PC-9 (cell line): Measurements from ENCODE around the gene PSMC3IP. TPM values are rescaled to one million over a fixed set of nuclear protein-coding genes. Genes with fewer than 3 reads are reported as not detected.
"Not testable (repeated sequence)": the region's sequence is repeated elsewhere in the genome, so short reads cannot be mapped to it uniquely, and the experiment has no call there.

Source experiments
- BruUV-seq: library from RNA; stranded (reverse); fragments of 400-500 nt; replicated peaks from 2 replicates; lab custom pipeline; 2021; lab: Mats Ljungman, UMichigan
- CTCF ChIA-PET: fragments of 300-600 bp; sonication (Branson Sonifier 250); formaldehyde crosslinking; loops from one replicate; lab custom pipeline; 2022; ENCODE audit warnings: antibody characterized with exemption; lab: Charles Lee
- POLR2A ChIA-PET: fragments of 300-600 bp; sonication (Branson Sonifier 250); formaldehyde crosslinking; loops from one replicate; lab custom pipeline; 2022; ENCODE audit warnings: antibody characterized with exemption; ENCODE audit not compliant: unreplicated experiment; lab: Charles Lee
- DNase-seq, 2 experiments: peaks; one replicate each; pipeline versions ENCODE4 v3.0.0 to v3.0.0-alpha.2; 2015 to 2022; ENCODE audit warnings: mixed read lengths in 1 of 2
- H2AFZ ChIP-seq: fragments of 200-600 bp; sonication (generic); 2 replicates; pipeline ENCODE4 v1.8.1; 2017; ENCODE audit warnings: antibody characterized with exemption
- H3F3A ChIP-seq: fragments of 200-600 bp; sonication (generic); 2 replicates; pipeline ENCODE4 v1.8.1; 2017; ENCODE audit warnings: antibody characterized with exemption, mild to moderate bottlenecking, low read depth; ENCODE audit not compliant: insufficient read depth
- H3K27ac ChIP-seq: fragments of 200-600 bp; sonication (generic); 2 replicates; pipeline ENCODE4 v1.6.1; 2016; ENCODE audit warnings: mixed run types
- H3K27me3 ChIP-seq: fragments of 200-600 bp; sonication (generic); 2 replicates; pipeline ENCODE4 v1.6.1; 2016; ENCODE audit warnings: low read depth, mixed run types; ENCODE audit not compliant: insufficient read depth
- H3K36me3 ChIP-seq: fragments of 200-600 bp; sonication (generic); 2 replicates; pipeline ENCODE4 v1.6.1; 2016; ENCODE audit warnings: low read depth, mixed run types
- H3K4me1 ChIP-seq: fragments of 200-600 bp; sonication (generic); replicated peaks from 2 replicates; pipeline ENCODE4 v1.6.1; 2016; ENCODE audit warnings: mixed run types; ENCODE audit not compliant: insufficient read depth
- H3K4me2 ChIP-seq: fragments of 200-600 bp; sonication (generic); 2 replicates; pipeline ENCODE4 v1.6.1; 2017; ENCODE audit warnings: mixed run types
- H3K4me3 ChIP-seq: fragments of 200-600 bp; sonication (generic); 2 replicates; pipeline ENCODE4 v1.6.1; 2016; ENCODE audit warnings: mixed run types
- H3K79me2 ChIP-seq: fragments of 200-600 bp; sonication (generic); 2 replicates; pipeline ENCODE4 v1.6.1; 2017; ENCODE audit warnings: low read depth, mixed run types
- H3K9me2 ChIP-seq: fragments of 200-600 bp; sonication (generic); 2 replicates; pipeline ENCODE4 v1.8.1; 2017; ENCODE audit warnings: mild to moderate bottlenecking; ENCODE audit not compliant: insufficient read depth
- H3K9me3 ChIP-seq: fragments of 200-600 bp; sonication (generic); 2 replicates; pipeline ENCODE4 v1.8.1; 2016; ENCODE audit warnings: low read depth; ENCODE audit not compliant: insufficient read depth
- H4K20me1 ChIP-seq: fragments of 200-600 bp; sonication (generic); 2 replicates; pipeline ENCODE4 v1.8.1; 2017; ENCODE audit not compliant: insufficient read depth
- EZH2 ChIP-seq: fragments of 200-600 bp; sonication (generic); IDR thresholded peaks from 2 replicates; pipeline ENCODE4 v1.8.0; 2017; ENCODE audit warnings: antibody characterized with exemption, low read depth
- intact Hi-C: fragments of 100-400 bp; cut with micrococcal nuclease; formaldehyde crosslinking; loops from one replicate; pipeline ENCODE4 v1.10.0; 2022; ENCODE audit not compliant: unreplicated experiment
- total RNA-seq: library from RNA; stranded (reverse); gene quantifications from 2 replicates; pipeline ENCODE4 v1.2.3, GENCODE V29; 2021
- TF ChIP-seq, protein P1 (sequence below): fragments of 200-600 bp; sonication (generic); conservative IDR thresholded peaks from 2 replicates; pipeline ENCODE4 v1.6.1; 2017; ENCODE audit warnings: mixed run types, antibody characterized with exemption, mild to moderate bottlenecking, moderate library complexity

Gene PSMC3IP
- total RNA-seq, 1 experiment from 2014 or later: 13.4 TPM

DNA sequence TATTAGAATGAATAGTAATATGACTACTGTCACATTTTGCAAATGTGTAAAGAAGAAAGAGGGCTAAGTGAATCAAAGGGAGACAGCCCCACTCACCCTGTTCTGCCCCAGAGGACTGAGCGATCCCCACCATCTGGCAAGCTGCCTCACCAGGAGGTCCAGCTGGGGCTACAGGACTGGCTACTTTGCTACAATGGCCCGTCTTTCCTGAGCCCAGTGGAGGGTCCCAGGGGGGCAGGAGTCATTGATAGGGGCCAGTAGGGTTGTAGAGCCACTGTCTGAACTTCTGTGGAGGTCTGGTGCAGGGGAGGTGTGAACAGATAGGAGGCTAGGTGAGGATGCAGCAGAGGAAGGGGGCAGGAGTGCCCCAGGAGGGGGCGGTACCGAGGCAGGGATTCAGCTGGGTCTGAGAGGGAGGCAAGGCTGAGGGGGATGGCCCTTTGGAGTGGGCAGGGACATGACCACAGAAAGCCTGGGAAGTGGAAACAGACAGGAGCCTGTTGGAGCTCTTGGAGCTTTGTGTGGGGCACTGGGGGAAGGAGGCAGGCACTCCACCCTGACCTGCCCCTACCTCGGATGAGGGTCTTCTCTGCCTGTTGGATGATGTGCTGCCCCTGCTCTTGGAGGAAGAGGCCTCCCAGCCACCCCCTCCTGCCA is 21.4 kb downstream of the PSMC3IP start:
- POLR2A ChIA-PET: interaction anchor here (0.7 kb wide), 1 partner anchor 152 kb away, joined by 5 read pairs; no protein-coding TSS in a partner anchor
- DNase-seq, H3K9me2 ChIP-seq, H4K20me1 ChIP-seq, H3K27me3 ChIP-seq, H2AFZ ChIP-seq, H3K27ac ChIP-seq, BruUV-seq, H3K36me3 ChIP-seq, intact Hi-C loops, H3K9me3 ChIP-seq, H3K4me1 ChIP-seq, CTCF ChIA-PET: not testable (repeated sequence)
- TF ChIP-seq, protein P1, sequence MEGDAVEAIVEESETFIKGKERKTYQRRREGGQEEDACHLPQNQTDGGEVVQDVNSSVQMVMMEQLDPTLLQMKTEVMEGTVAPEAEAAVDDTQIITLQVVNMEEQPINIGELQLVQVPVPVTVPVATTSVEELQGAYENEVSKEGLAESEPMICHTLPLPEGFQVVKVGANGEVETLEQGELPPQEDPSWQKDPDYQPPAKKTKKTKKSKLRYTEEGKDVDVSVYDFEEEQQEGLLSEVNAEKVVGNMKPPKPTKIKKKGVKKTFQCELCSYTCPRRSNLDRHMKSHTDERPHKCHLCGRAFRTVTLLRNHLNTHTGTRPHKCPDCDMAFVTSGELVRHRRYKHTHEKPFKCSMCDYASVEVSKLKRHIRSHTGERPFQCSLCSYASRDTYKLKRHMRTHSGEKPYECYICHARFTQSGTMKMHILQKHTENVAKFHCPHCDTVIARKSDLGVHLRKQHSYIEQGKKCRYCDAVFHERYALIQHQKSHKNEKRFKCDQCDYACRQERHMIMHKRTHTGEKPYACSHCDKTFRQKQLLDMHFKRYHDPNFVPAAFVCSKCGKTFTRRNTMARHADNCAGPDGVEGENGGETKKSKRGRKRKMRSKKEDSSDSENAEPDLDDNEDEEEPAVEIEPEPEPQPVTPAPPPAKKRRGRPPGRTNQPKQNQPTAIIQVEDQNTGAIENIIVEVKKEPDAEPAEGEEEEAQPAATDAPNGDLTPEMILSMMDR: 0 out of 2 replicates have a peak, but pooled peaks have one; percentile 20
- Histone ChIP-seq H3K79me2 (peaks cover 24% of the 10 kb centered on the region), H3F3A (peaks cover 20% of the 10 kb centered on the region; the same call in 1 of the 2 replicates), H3K4me3 (peak overlapping the region; percentile 99; the same call in 1 of the 2 replicates), H3K4me2 (peak overlapping the region; percentile 98; the same call in 1 of the 2 replicates)

DNA sequence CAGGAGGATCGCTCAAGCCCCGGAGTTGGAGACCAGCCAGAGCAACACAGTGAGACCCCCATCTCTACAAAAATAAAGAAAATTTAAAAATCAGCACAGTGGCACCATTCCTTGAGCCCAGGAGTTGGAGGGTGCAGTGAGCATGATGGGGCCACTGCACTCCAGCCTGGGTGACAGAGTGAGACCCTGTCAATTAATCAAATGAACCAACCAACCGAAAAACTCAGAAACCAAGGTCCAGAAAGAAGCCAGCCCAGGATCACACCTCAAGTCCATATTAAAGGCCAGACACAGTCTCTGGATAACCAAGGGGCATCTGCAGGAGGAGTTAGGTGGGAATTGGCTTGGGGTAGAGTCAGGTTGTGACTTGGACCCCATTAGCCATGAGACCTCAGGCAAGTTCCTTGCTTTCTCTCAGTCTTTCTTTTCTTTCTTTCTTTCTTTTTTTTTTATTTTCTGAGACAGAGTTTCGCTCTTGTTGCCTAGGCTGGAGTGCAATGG is 22.4 kb downstream of the PSMC3IP start:
- H3K79me2 ChIP-seq: peaks cover 24% of the 10 kb centered on the region
- no peak for DNase-seq
- H3K4me3 ChIP-seq: peak overlapping the region; percentile 99
- H3K4me2 ChIP-seq: peak overlapping the region; percentile 98
- H3K9me2 ChIP-seq: no peaks in the 10 kb centered on the region
- BruUV-seq: TSS peak; percentile 85
- no peak for TF ChIP-seq EZH2
- TF ChIP-seq, protein P1: no peak
- no peaks in the 10 kb centered on the region for H3K9me3 ChIP-seq
- POLR2A ChIA-PET: interaction anchor here (0.6 to 0.7 kb wide), 4 partner anchors 19 to 167 kb away, joined by 3 to 5 read pairs (median 4); partner anchors contain the start of genes NAGLU and STAT3
- peaks cover 11% of the 10 kb centered on the region; the same call in 1 of the 2 replicates for H3F3A ChIP-seq
- CTCF ChIA-PET: interaction anchor here (1.1 kb wide), 1 partner anchor 8 kb away, joined by 3 read pairs; no protein-coding TSS in a partner anchor
- no peaks in the 10 kb centered on the region for H3K36me3 ChIP-seq
- H3K27ac ChIP-seq: peak overlapping the region; percentile 58
- intact Hi-C loops: no loop called here
- H3K4me1 ChIP-seq: no peaks in the 10 kb centered on the region
- peak overlapping the region; percentile 83 for H2AFZ ChIP-seq
- no peaks in the 10 kb centered on the region for H3K27me3 ChIP-seq
- no peaks in the 10 kb centered on the region for H4K20me1 ChIP-seq

DNA sequence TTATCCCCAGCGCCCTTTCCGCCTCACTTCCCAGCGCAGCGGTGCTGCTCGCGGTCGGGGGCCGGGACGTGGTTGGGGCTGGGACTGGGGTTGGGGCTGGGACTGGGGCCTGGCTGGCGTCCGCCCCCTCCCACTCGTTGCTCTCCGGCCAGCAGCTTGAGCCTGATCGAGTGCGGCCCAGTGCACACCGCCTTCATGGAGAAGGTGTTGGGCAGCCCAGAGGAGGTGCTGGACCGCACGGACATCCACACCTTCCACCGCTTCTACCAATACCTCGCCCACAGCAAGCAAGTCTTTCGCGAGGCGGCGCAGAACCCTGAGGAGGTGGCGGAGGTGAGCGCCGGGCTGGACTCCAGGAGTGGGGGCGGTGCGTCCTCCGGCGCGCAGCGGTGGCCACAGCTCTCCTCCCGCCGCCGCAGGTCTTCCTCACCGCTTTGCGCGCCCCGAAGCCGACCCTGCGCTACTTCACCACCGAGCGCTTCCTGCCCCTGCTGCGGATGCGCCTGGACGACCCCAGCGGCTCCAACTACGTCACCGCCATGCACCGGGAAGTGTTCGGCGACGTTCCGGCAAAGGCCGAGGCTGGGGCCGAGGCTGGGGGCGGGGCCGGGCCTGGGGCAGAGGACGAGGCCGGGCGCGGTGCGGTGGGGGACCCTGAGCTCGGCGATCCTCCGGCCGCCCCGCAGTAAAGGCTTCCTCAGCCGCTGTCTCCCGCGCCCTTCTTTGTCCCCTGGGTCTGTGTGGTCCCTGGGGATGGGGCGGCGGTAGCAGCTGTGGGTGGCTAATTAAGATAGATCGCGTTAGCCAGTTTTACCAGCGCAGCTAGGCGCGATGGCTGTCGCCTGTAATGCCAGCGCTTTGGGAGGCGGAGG is 23.0 kb downstream of the PSMC3IP start:
- Histone ChIP-seq H3K9me2 (no peaks in the 10 kb centered on the region), H3K79me2 (peaks cover 24% of the 10 kb centered on the region), H3K4me1 (no peaks in the 10 kb centered on the region), H3K4me3 (peak overlapping the region; percentile 99), H3K4me2 (peak overlapping the region; percentile 98), H3F3A (peaks cover 8% of the 10 kb centered on the region; the same call in 1 of the 2 replicates), H2AFZ (peak overlapping the region; percentile 83), H3K27me3 (no peaks in the 10 kb centered on the region), H3K27ac (peak overlapping the region; percentile 58), H3K36me3 (no peaks in the 10 kb centered on the region), H4K20me1 (no peaks in the 10 kb centered on the region), H3K9me3 (no peaks in the 10 kb centered on the region)
- intact Hi-C loops: no loop called here
- CTCF ChIA-PET: interaction anchor here (1.1 kb wide), 1 partner anchor 9 kb away, joined by 3 read pairs; no protein-coding TSS in a partner anchor
- DNase-seq: peak; percentile 59 to 81
- POLR2A ChIA-PET: interaction anchor here (0.6 to 0.7 kb wide), 3 partner anchors 19 to 166 kb away, joined by 3 to 5 read pairs (median 3); partner anchors contain the start of genes NAGLU and STAT3
- TF ChIP-seq, protein P1: no peak
- TSS peak; percentile 42 for BruUV-seq
